IPS DF 6.9 (cell line): ENCODE results near the gene CAMK1D.

ENCODE experiments used
- DNase-seq: peaks from one replicate; pipeline ENCODE4 v3.0.0-alpha.2; 2013; ENCODE audit warnings: low read depth, low spot score
- H3K27ac ChIP-seq: one replicate; pipeline ENCODE4 v1.5.1; 2013; ENCODE audit warnings: low read length, control low read depth
- H3K27me3 ChIP-seq: 2 replicates; pipeline ENCODE4 v1.6.1; 2013; ENCODE audit warnings: mild to moderate bottlenecking, low read length; ENCODE audit not compliant: control insufficient read depth, insufficient read depth
- H3K36me3 ChIP-seq: 2 replicates; pipeline ENCODE4 v1.6.1; 2013; ENCODE audit warnings: low read length; ENCODE audit not compliant: control insufficient read depth, insufficient read depth
- H3K4me1 ChIP-seq: 2 replicates; pipeline ENCODE4 v1.6.1; 2013; ENCODE audit warnings: low read length; ENCODE audit not compliant: control insufficient read depth, insufficient read depth
- H3K4me3 ChIP-seq: 2 replicates; pipeline ENCODE4 v1.5.1; 2013; ENCODE audit warnings: mild to moderate bottlenecking, low read length
- H3K9me3 ChIP-seq: 2 replicates; pipeline ENCODE4 v1.6.1; 2013; ENCODE audit warnings: low read length, inconsistent platforms; ENCODE audit not compliant: control insufficient read depth, insufficient read depth
- WGBS: extraction: QIAGEN DNeasy Blood & Tissue Kit; methylation state at CpG from one replicate; pipeline ENCODE4 v1.1.7; 2013; ENCODE audit warnings: mixed read lengths, missing lambda C conversion rate; ENCODE audit not compliant: insufficient read length, insufficient coverage; 5-methylcytosine and 5-hydroxymethylcytosine counted together

Gene CAMK1D

DNA sequence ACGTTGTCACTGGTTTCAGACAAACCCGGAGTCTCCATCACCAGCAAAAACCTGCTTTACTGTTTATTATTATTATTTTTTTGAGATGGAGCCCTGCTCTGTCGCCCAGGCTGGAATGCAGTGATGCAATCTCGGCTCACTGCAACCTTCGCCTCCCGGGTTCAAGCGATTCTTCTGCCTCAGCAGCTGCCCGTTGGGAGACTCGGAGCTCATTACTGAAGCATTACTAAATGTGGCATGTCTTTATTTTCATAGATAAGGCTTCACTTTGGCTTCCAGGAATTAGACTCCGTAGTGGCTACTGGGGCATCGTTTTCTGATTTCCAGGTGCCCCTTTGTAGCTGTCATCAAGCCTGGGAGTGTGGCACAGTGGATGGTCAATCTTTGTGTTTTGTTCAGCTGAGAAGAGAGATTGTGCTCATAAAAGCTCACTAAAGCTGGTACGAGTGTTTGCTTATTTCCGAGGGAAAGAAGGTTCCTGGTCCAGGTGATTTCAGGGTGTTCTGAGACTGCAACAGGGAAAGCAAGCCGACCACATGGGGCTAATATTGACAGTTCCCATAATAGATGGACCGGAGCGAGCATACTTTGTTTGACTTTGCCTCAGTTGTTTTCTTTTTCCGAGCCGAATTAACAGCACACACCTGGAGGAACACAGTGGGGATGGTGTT lies 163.1 kb downstream of the CAMK1D start:
- Histone ChIP-seq H3K36me3 (no peaks in the 10 kb centered on the region), H3K27ac (no peak overlapping the region), H3K27me3 (no peaks in the 10 kb centered on the region), H3K9me3 (no peaks in the 10 kb centered on the region), H3K4me1 (no peaks in the 10 kb centered on the region), H3K4me3 (no peak overlapping the region)
- no CpG with 5 or more reads among the region's 18 CpGs for WGBS
- DNase-seq, result no peak

DNA sequence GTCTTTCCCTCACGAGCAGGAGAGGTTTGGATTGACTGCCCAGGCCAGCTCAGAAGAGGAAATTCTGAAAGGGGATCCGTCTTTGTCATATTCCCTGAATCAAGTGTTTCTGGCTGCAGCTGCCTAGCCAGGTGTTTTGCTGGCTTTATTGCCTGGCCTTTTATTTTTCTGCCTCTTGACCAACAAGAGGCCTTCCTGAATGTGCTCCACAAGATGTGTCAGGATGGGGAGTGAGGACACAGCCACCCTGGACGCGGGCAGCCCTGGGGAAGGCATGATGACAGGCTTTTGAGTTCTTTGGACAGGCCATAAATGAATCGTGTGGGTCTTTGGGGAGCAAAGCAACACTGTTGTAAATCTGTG lies 163.6 kb downstream of the CAMK1D start:
- no peak for DNase-seq
- no peaks in the 10 kb centered on the region for H3K36me3 ChIP-seq
- H3K9me3 ChIP-seq, result no peaks in the 10 kb centered on the region
- H3K4me1 ChIP-seq, result no peaks in the 10 kb centered on the region
- no peaks in the 10 kb centered on the region for H3K27me3 ChIP-seq
- no peak overlapping the region for H3K27ac ChIP-seq
- no CpG with 5 or more reads among the region's 5 CpGs for WGBS
- H3K4me3 ChIP-seq, result no peak overlapping the region

DNA sequence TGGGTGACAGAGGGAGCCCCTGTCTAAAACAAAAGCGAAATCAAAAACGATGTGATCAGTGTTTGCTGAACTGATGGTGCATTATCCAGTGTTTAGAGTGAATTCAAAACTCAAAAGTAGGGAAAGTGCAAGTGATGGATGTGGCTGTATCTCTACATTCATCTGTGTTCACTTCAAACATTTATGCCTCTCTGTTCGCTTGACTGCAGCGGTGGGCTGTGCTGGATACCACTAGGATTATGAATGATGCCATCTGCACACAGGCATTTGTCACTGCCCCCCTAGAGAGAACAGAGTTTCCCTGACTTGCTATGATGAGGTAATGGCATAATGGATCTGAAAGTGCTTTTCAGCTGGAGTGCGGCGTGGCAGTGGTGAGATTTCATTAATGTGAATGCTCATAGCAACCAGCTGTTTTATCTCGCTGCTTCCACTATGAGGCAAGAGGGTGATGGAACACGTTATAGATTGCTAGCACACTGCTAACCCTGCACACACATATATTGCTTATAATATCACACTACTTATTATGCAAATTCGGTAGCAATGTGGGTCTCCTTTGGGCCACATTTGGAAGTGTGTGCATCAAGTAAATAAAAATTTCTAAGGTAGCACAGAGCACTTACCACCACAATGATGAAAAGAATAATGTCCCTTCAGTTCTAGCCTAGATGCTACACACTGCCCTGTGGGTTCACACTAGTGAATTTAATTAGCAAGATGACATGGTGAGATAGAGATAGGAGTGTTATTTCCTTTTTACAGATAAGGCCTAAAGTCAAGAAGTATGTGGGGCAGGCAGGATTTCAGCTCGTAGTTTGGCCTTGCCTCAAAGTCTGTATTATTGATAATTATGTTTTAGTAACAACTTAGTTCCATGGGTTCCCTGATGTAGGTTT lies 164.7 kb downstream of the CAMK1D start:
- no CpG with 5 or more reads among the region's 10 CpGs for WGBS
- Histone ChIP-seq H3K36me3 (no peaks in the 10 kb centered on the region), H3K27me3 (no peaks in the 10 kb centered on the region), H3K27ac (no peak overlapping the region), H3K4me3 (no peak overlapping the region), H3K9me3 (no peaks in the 10 kb centered on the region), H3K4me1 (no peaks in the 10 kb centered on the region)
- DNase-seq, result no peak

DNA sequence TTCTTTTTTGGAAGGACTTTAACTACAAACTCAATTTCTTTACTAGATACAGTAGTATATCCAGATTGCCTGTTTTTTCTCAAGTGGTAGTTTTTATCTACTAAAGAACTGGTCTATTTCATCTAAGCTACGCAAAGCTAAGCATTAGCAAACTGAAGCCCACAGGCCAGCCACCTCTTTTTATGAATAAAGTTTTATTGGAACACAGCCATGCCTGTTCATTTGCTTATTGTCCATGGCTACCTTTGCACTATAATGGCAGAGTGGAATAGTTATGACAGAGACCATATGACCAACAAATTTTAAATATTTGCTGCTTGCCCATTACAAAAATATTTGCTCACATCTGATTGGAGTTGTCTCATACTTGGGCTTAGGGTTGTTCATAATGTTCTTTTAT lies 168.7 kb downstream of the CAMK1D start:
- Histone ChIP-seq H3K36me3 (no peaks in the 10 kb centered on the region), H3K9me3 (no peaks in the 10 kb centered on the region), H3K27ac (no peak overlapping the region), H3K4me3 (no peak overlapping the region), H3K27me3 (no peaks in the 10 kb centered on the region), H3K4me1 (no peaks in the 10 kb centered on the region)
- DNase-seq, result no peak
- WGBS, result no CpG with 5 or more reads among the region's 1 CpG

DNA sequence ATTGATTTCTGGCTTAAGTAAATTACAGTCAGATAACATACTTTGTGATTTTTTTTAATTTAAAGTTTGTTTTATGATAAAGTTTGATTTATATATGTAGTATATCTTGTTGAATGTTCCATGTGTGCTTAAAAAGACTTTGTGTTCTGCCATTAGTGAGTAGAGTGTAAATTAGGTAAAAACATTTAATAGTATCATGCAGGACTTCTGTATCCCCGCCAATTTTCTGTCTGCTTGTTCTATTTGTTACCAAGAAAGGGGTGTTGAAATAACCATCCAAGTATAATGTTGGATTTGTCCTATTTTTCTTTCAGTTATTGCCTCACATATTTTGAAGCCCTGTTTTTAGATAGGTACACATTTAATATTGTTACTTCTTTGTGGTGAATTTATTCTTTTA lies 172.1 kb downstream of the CAMK1D start:
- H3K36me3 ChIP-seq, result no peaks in the 10 kb centered on the region
- WGBS, result no CpG with 5 or more reads among the region's 1 CpG
- no peak overlapping the region for H3K27ac ChIP-seq
- no peaks in the 10 kb centered on the region for H3K9me3 ChIP-seq
- DNase-seq, result no peak
- H3K4me1 ChIP-seq, result no peaks in the 10 kb centered on the region
- no peaks in the 10 kb centered on the region for H3K27me3 ChIP-seq
- H3K4me3 ChIP-seq, result no peak overlapping the region

DNA sequence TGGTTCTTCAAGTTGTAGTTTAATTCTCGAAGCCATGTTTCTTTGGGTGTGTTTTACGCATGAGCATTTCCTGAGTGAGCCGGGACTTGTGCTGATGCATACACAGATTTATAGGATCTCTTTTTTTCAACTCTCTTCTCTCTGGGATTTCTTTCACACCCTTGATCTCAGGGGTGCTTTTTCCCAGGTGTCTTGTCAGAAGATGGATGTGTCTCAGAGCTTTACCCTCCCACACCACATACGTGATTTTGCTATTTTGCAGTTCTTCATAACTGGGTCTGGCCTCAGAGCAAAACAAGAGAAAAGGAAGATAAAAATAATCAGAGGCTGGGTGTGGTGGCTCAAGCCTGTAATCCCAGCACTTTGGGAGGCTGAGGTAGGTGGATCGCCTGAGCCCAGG lies 177.0 kb downstream of the CAMK1D start:
- no peak for DNase-seq
- no CpG with 5 or more reads among the region's 5 CpGs for WGBS
- Histone ChIP-seq H3K27ac (no peak overlapping the region), H3K4me3 (no peak overlapping the region), H3K9me3 (no peaks in the 10 kb centered on the region), H3K36me3 (no peaks in the 10 kb centered on the region), H3K27me3 (no peaks in the 10 kb centered on the region), H3K4me1 (no peaks in the 10 kb centered on the region)

DNA sequence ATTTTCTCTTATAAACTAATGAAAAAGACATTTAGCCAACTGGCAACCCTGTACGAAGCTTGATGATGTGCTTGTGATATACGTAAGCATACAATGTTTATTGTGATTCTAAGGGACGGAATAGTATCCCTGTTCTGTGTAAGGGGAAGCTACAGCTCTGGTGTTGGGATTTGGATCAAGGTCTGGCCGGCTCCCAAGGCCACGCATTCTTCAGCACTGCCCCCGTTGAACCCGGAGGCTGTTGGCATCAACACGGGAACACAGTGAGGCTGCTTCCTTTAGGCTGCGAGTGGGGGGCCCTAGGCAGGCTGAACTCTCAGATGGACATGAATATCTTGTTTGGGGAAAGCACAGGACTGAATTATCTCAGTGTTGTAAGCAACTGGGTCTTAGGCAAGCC lies 180.6 kb downstream of the CAMK1D start:
- Histone ChIP-seq H3K27me3 (no peaks in the 10 kb centered on the region), H3K4me3 (no peak overlapping the region), H3K27ac (no peak overlapping the region), H3K9me3 (no peaks in the 10 kb centered on the region), H3K4me1 (no peaks in the 10 kb centered on the region), H3K36me3 (no peaks in the 10 kb centered on the region)
- DNase-seq, result no peak
- no CpG with 5 or more reads among the region's 9 CpGs for WGBS

DNA sequence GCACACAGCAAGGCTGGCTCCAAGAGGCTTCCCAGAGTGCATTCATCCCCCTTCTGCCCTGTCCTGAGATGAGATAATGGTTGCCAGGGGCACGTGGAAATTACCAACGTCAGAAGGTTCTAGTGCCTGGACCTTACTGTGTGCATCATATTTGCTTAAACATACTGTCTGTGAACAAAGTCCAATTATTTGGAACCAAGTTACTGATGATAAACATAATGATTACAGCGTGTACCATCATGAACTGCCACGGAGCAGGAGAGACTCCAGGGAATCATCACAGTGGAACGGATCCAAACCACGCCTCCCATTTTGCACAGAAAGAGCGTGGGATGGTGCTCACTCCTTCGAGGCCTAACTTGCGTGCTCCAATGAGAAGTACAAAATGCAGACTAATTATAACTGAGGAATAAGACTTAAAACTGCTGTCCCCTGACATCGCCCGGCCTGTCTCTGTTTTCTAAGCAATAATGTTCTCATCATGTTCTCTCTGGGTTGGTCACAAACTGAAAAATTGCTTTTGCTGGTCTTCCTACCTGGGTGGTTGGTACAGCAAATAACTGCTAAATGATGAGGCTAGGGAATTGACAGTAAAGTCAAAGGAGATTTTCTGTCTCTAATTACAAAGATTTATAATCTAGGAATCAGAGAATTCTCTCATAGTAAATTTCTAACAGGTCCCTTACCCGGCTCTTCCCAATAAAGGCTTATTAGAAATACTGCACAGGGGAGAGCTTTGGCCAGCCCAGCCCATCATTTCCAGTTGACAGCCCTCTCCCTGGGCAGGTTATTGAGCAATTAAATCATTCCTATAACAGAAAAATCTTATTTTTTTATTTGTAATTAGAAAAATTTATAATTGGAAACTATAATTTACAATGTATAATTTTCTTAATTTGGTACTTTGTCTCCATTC lies 182.2 kb downstream of the CAMK1D start:
- H3K27ac ChIP-seq, result no peak overlapping the region
- no CpG with 5 or more reads among the region's 12 CpGs for WGBS
- no peaks in the 10 kb centered on the region for H3K9me3 ChIP-seq

DNA sequence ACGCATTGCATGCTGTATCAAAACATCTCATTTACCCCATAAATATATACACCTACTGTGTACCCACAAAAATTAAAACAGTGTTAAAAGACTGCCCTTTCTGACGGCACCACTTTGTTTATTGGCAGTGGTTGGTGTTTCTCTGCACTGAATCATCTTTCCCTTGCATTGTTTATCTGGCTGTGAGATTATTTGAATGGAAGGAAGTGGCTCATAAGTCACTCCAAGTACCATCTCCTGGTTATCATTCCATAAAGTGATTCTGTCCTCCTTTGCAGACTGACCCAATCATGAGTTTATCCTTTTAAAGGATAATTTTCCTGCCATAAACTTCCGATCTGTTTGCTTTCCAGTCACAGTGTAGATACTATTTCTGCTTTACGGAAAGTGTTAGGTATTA lies 183.8 kb downstream of the CAMK1D start:
- no peak for DNase-seq
- Histone ChIP-seq H3K27me3 (no peaks in the 10 kb centered on the region), H3K4me3 (no peak overlapping the region), H3K9me3 (no peaks in the 10 kb centered on the region), H3K4me1 (no peaks in the 10 kb centered on the region), H3K36me3 (no peaks in the 10 kb centered on the region), H3K27ac (no peak overlapping the region)
- no CpG with 5 or more reads among the region's 4 CpGs for WGBS

More for the DNA sequence above, 182.2 kb downstream of the CAMK1D start:
- H3K4me3 ChIP-seq, result no peak overlapping the region
- no peaks in the 10 kb centered on the region for H3K4me1 ChIP-seq
- no peaks in the 10 kb centered on the region for H3K27me3 ChIP-seq
- DNase-seq, result no peak
- no peaks in the 10 kb centered on the region for H3K36me3 ChIP-seq

DNA sequence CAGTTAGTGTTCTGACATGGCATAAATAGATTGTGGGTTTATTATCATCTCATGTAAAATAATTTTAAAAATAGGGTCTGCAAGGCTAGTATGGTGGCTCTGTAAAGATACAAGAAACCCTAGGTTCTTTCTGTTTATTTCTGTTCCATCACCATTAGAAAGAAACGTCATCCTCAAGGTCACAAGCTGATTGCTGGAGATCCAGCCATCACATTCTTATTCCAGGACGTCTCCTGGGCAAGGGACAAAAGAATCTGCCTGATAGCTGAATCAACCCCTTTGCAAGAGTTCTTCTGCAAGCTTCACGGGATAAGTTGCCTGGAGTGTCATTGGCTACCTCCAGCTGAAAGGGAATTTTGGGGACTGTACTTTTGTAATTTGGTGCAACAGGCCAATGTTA lies 184.4 kb downstream of the CAMK1D start:
- no CpG with 5 or more reads among the region's 3 CpGs for WGBS
- no peak for DNase-seq
- no peaks in the 10 kb centered on the region for H3K9me3 ChIP-seq
- no peak overlapping the region for H3K27ac ChIP-seq
- no peaks in the 10 kb centered on the region for H3K27me3 ChIP-seq
- no peaks in the 10 kb centered on the region for H3K4me1 ChIP-seq
- no peak overlapping the region for H3K4me3 ChIP-seq
- no peaks in the 10 kb centered on the region for H3K36me3 ChIP-seq
